Measurements from ENCODE around the gene CDH23.

The CDH23 gene

GRCh38 chr10:71707240-71707789 is 310.6 kb downstream of the CDH23 start:
- no peaks in the 10 kb centered on the region for H3F3A ChIP-seq (ENCODE audit: insufficient read depth, low read length)
- H4K20me1 ChIP-seq (ENCODE audit: insufficient read depth, low read length), result no peaks in the 10 kb centered on the region
- no peaks in the 10 kb centered on the region for H3K9me3 ChIP-seq (replicated peaks; ENCODE audit: insufficient read depth, low read length)
- no peaks in the 10 kb centered on the region for H3K79me2 ChIP-seq (ENCODE audit: low read length)
- no peak overlapping the region for H3K9ac ChIP-seq (ENCODE audit: low read length)
- no peak for TF ChIP-seq EZH2phosphoT487 (IDR thresholded peaks at IDR 0.05; ENCODE audit: low read length)
- TF ChIP-seq CTCF (IDR thresholded peaks at IDR 0.05; ENCODE audit: low read length), result no peak
- no peak for TF ChIP-seq EZH2 (optimal IDR thresholded peaks at IDR 0.05; ENCODE audit: low read depth, low read length)
- H3K9me2 ChIP-seq (replicated peaks; ENCODE audit: insufficient read depth, low read length), result no peaks in the 10 kb centered on the region
- no peak overlapping the region for H3K4me2 ChIP-seq (ENCODE audit: low read depth, low read length)
- no peaks in the 10 kb centered on the region for H3K36me3 ChIP-seq (replicated peaks; ENCODE audit: insufficient read depth, low read length)
- H3K27me3 ChIP-seq (replicated peaks; ENCODE audit: insufficient read depth, low read length), result peaks cover 46% of the 10 kb centered on the region
- DNase-seq, result no peak
- H3K27ac ChIP-seq (ENCODE audit: low read length), result no peak overlapping the region
- no peak overlapping the region for H3K4me3 ChIP-seq (ENCODE audit: low read length)
- no peak overlapping the region for H2AFZ ChIP-seq (ENCODE audit: low read length)
- no peaks in the 10 kb centered on the region for H3K4me1 ChIP-seq (ENCODE audit: low read length)

- H3K36me3 ChIP-seq (replicated peaks; ENCODE audit: insufficient read depth, low read length), result no peaks in the 10 kb centered on the region
- no peak overlapping the region for H3K4me3 ChIP-seq (ENCODE audit: low read length)
- no peaks in the 10 kb centered on the region for H3K9me3 ChIP-seq (replicated peaks; ENCODE audit: insufficient read depth, low read length)
- no peaks in the 10 kb centered on the region for H3K9me2 ChIP-seq (replicated peaks; ENCODE audit: insufficient read depth, low read length)
- H2AFZ ChIP-seq (ENCODE audit: low read length), result no peak overlapping the region
- no peak overlapping the region for H3K4me2 ChIP-seq (ENCODE audit: low read depth, low read length)
- H3F3A ChIP-seq (ENCODE audit: insufficient read depth, low read length), result no peaks in the 10 kb centered on the region
- no peak for TF ChIP-seq EZH2phosphoT487 (IDR thresholded peaks at IDR 0.05; ENCODE audit: low read length)
- no peak for TF ChIP-seq EZH2 (optimal IDR thresholded peaks at IDR 0.05; ENCODE audit: low read depth, low read length)
- TF ChIP-seq CTCF (IDR thresholded peaks at IDR 0.05; ENCODE audit: low read length), result peak; percentile 83
- no peaks in the 10 kb centered on the region for H4K20me1 ChIP-seq (ENCODE audit: insufficient read depth, low read length)
- H3K27ac ChIP-seq (ENCODE audit: low read length), result no peak overlapping the region
- DNase-seq, result peak; percentile 24
- H3K4me1 ChIP-seq (ENCODE audit: low read length), result no peaks in the 10 kb centered on the region
- no peak overlapping the region for H3K9ac ChIP-seq (ENCODE audit: low read length)
- H3K79me2 ChIP-seq (ENCODE audit: low read length), result no peaks in the 10 kb centered on the region
- peaks cover 36% of the 10 kb centered on the region for H3K27me3 ChIP-seq (replicated peaks; ENCODE audit: insufficient read depth, low read length)
Measured at GRCh38 chr10:71708301-71708703, 311.6 kb downstream of the CDH23 start.

- no peak for DNase-seq
- Histone ChIP-seq H3K27ac (ENCODE audit: low read length) (no peak overlapping the region), H3K4me3 (ENCODE audit: low read length) (no peak overlapping the region), H3K9me3 (replicated peaks; ENCODE audit: insufficient read depth, low read length) (no peaks in the 10 kb centered on the region), H3K4me1 (ENCODE audit: low read length) (0 out of 2 replicates have a peak, but pooled peaks cover 6% of the 10 kb centered on the region), H3K27me3 (replicated peaks; ENCODE audit: insufficient read depth, low read length) (peaks cover 28% of the 10 kb centered on the region), H3K79me2 (ENCODE audit: low read length) (no peaks in the 10 kb centered on the region), H4K20me1 (ENCODE audit: insufficient read depth, low read length) (no peaks in the 10 kb centered on the region), H2AFZ (ENCODE audit: low read length) (no peak overlapping the region), H3K36me3 (replicated peaks; ENCODE audit: insufficient read depth, low read length) (no peaks in the 10 kb centered on the region), H3K9me2 (replicated peaks; ENCODE audit: insufficient read depth, low read length) (no peaks in the 10 kb centered on the region), H3F3A (ENCODE audit: insufficient read depth, low read length) (no peaks in the 10 kb centered on the region), H3K4me2 (ENCODE audit: low read depth, low read length) (no peak overlapping the region), H3K9ac (ENCODE audit: low read length) (no peak overlapping the region)
- TF ChIP-seq CTCF (IDR thresholded peaks at IDR 0.05; ENCODE audit: low read length) (no peak), EZH2phosphoT487 (IDR thresholded peaks at IDR 0.05; ENCODE audit: low read length) (no peak), EZH2 (optimal IDR thresholded peaks at IDR 0.05; ENCODE audit: low read depth, low read length) (no peak)
Measured at GRCh38 chr10:71708897-71709882, 312.5 kb downstream of the CDH23 start.

Measured in MM.1S (cell line).